ENCODE data around the gene FGF10.

The FGF10 gene

DNA sequence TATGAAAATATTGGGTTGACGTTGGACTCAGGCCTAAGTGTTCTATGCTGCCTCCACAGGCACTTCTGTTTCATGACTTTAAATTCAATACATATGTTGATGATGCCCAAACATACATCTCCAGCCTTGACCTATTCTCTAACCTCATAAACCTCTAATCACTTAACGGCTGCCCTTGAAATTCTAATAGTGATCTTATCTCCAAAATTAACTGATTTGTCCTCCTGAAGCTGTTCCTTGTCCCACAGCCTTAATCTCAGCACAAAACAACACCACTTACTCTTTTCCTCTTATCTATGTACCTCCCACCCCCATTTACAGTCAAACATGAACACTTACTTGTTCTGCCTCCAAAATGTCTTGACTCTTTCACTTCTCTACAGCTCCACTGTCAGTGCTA, 43.3 kb downstream of the FGF10 start:
- DNase-seq, result no peak

DNA sequence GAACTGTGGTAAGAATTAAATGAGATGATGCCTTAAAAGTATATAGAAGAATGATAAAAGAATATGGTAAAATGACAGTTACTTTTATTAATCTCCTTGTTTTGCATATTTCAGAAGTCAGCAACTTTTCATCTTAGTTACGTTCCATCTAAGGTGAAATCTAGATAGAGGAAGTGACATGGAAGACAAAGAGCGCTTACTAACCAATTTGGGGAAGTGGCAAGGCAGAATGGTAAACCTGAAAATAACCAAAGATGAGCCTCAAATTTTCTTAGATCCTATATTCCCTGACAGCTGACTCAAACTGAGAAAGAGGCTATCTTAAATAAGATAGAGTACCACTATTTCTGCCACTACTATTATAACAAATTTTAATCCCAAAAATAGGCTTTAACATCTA, 52.5 kb downstream of the FGF10 start:
- no peak for DNase-seq

- DNase-seq, result no peak
Observed at GRCh38 chr5:44334622-44335021, 54.6 kb downstream of the FGF10 start.

- no peak for DNase-seq
Observed at GRCh38 chr5:44332285-44332971, 56.8 kb downstream of the FGF10 start.

- no peak for DNase-seq
Observed at GRCh38 chr5:44331471-44332050, 57.7 kb downstream of the FGF10 start.

DNA sequence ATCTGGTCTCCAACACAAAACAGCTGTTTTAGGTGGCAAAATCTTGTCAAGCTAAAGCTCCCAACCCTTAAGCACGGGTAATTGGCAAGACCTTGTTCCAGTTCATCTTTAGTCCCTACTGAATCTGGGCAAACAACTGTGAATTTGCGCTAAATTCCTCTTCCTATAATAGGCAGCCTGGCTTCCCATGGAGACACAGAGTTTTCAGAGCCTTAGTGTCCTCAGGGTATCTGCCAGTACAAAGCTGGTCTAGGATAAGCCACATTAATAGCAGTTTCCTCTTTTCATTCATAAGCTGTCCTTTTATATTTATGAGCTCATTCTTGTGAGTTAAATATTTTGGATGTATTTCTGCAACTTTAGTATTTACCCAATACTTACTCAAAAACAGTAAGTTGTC, 59.5 kb downstream of the FGF10 start:
- DNase-seq, result no peak

GRCh38 chr5:44321144-44321725, 68.0 kb downstream of the FGF10 start:
- DNase-seq, result no peak

DNA sequence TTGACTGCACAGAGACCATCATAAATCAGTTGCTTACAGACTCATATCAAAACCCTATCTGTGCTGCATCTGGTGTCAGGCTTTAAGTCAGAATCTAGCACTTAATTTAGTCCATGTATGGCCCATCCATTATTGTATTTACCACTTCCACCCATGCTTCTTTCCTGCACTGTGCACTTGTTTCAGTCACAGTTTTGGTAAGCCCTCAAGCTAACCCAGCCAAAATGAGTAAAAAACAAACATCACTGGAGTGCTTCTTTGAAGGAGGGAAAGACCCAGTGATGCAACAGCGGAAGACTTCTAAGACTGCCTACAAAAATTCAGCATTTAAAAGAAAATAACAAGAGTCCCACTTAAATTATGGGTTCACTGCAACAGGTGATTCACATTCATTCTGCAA, 69.0 kb downstream of the FGF10 start:
- DNase-seq, result no peak

GRCh38 chr5:44318883-44319282, 70.3 kb downstream of the FGF10 start:
- DNase-seq, result no peak

- DNase-seq, result no peak
Observed at GRCh38 chr5:44312374-44312773, 76.8 kb downstream of the FGF10 start.

DNA sequence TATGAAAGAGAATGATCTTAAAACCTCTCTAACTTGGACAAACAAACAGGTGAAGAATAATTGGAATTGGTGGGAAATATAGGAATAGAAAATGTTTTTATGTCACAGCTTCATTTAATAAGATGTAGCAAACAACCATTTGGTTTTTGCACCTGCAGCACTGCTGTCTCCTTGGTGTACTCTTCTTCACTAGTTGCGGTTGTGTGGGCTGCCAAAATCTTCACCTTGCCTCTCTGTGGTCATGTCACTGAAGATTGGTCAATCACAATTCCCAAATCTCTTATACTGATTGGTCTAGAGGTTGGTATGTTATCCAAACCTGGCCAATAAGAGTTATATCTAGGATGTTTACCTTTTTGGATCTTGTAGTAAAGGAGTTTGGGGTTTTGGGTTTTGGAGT, 88.7 kb downstream of the FGF10 start:
- DNase-seq, result no peak

DNA sequence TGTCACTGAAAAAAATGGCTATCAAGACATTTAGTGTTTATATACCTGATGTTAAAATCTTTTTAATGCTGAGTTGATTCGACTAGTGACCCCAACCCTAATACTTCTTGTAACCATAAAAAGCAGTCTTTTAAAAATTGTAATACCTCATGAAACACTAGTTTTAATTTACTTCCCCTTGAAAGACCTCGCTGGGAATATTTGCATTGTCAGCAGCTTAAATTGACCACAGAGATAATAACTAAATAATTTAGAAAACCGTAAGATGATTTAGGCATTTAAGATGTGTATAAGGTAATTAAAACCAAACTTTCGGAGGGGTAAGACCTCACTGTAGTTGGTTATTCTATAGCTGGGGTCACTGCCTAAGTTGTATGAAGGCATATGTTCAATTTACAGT, 89.8 kb downstream of the FGF10 start:
- no peak for DNase-seq

GRCh38 chr5:44294516-44294915, 94.7 kb downstream of the FGF10 start:
- no peak for DNase-seq

DNA sequence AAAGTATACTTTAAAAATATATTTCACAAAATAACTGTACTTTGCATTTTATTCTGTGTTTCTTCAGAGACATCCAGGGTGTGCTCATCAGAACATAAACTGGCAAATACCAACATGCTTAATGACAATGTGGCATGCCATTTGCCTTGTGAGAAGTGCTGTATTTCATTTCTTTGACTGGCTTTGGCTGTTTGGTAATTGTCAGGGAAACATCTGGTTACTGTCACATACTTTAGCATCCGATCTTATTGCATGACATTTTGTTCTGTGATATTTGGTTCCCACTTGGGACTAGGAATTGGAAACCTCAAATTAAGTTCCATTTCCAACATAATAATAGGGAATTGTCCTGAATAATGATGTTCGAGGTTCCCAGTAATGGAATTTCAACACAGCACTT, 96.5 kb downstream of the FGF10 start:
- no peak for DNase-seq

- DNase-seq, result no peak
Observed at GRCh38 chr5:44278469-44278868, 110.8 kb downstream of the FGF10 start.

DNA sequence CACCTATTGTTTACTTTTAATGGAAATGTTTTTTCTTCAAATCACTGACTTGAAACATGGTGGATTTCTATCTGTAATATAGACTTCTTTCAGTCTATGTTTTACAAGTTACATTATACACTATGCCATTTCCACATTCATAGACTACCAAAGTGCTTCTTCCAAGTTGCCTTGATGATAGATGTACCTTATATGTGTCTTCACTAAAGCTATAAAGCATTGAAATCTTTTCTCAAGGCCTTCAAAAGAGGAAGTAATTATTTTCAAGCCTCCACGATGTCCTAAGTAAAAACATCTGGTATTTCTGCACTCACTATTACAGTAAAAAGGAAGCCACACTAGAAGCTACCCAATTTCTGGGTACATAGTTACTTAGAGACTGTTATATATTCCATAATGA, 113.3 kb downstream of the FGF10 start:
- no peak for DNase-seq

GRCh38 chr5:44275329-44275728, 113.9 kb downstream of the FGF10 start:
- no peak for DNase-seq

- DNase-seq, result no peak
Observed at GRCh38 chr5:44267909-44268308, 121.3 kb downstream of the FGF10 start.

GRCh38 chr5:44266882-44267576, 122.2 kb downstream of the FGF10 start:
- DNase-seq, result no peak

DNA sequence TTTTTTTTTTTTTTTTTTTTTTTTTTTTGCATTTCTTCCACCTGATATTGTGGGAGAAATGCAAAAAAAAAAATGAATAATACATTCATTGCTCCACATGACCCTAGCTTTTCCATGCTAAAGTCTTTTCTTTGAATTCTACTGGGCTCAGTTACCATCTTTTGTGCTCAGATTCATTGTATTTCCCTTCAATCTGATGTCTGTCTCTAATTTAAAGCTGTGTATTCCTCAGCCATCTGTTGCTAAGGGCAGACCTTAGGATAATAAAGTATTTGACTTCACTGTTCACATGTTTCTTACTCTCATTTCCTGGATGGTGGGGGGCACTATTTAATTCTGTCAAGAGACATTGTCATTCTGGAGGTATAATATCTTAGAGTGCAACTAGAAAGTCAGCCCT, 123.5 kb downstream of the FGF10 start:
- no peak for DNase-seq

- no peak for DNase-seq
Observed at GRCh38 chr5:44260793-44261192, 128.4 kb downstream of the FGF10 start.

- DNase-seq, result no peak
Observed at GRCh38 chr5:44257653-44258365, 131.4 kb downstream of the FGF10 start.

DNA sequence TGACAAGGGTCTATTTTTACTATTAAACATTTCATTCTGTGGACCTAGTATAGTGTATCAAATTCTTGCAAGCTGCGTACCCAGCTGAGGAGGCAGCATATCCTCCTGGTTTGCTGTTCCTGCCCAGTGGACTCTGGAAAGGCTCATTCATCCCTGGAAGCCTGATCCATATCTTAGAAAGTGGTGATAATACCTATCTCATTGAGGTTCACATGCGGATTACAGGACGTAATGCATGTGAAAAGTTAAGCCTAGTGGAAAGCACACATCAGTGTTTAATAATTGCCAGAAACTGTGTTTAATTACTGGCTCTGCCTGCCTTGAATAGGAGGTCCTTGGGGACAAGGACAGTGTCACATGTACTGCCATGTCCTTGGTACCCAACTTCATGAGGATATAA, 132.0 kb downstream of the FGF10 start:
- no peak for DNase-seq

All from activated naive CD4-positive, alpha-beta T cell treated with anti-CD3 and anti-CD28 coated beads, Interleukin-2, amount 50 U/mL, for 16 hours (primary cell).